ENCODE data around the gene PRKCA. TPM values are rescaled to one million over a fixed set of nuclear protein-coding genes. Genes with fewer than 3 reads are reported as not detected.

The PRKCA gene
- total and polyA plus RNA-seq, 2 experiments from 2014 or later: 6.4 to 35.4 TPM

GRCh38 chr17:66400698-66401097 lies 98.3 kb downstream of the PRKCA start:
- no peaks in the 10 kb centered on the region for H3K27me3 ChIP-seq (ENCODE audit: insufficient read depth)
- TF ChIP-seq ZNF462 (CRISPR knock-in tag; IDR thresholded peaks at IDR 0.05): no peak
- no peak for TF ChIP-seq EZH2 (IDR thresholded peaks at IDR 0.05; ENCODE audit: low read depth, unreplicated experiment)
- no peak for TF ChIP-seq POLR2AphosphoS5 (IDR thresholded peaks at IDR 0.05; ENCODE audit: low read depth)
- no peak for TF ChIP-seq ZNF114 (CRISPR knock-in tag; IDR thresholded peaks at IDR 0.05)
- TF ChIP-seq, protein P1, sequence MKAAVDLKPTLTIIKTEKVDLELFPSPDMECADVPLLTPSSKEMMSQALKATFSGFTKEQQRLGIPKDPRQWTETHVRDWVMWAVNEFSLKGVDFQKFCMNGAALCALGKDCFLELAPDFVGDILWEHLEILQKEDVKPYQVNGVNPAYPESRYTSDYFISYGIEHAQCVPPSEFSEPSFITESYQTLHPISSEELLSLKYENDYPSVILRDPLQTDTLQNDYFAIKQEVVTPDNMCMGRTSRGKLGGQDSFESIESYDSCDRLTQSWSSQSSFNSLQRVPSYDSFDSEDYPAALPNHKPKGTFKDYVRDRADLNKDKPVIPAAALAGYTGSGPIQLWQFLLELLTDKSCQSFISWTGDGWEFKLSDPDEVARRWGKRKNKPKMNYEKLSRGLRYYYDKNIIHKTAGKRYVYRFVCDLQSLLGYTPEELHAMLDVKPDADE (IDR thresholded peaks at IDR 0.05): no peak
- no peak for TF ChIP-seq ZNF331 (CRISPR knock-in tag; IDR thresholded peaks at IDR 0.05; ENCODE audit: low read depth)
- H3K36me3 ChIP-seq (ENCODE audit: insufficient read depth): no peaks in the 10 kb centered on the region
- no peak overlapping the region for H3K27ac ChIP-seq (ENCODE audit: low read depth)
- DNase-seq (ENCODE audit: low spot score) (no peak), ATAC-seq (no peak)
- no peak overlapping the region for H3K27ac Mint-ChIP-seq
- no peak overlapping the region for H3K4me3 Mint-ChIP-seq
- H3K9me2 ChIP-seq (ENCODE audit: insufficient read depth): peaks cover 6% of the 10 kb centered on the region; the same call in 1 of the 2 replicates
- no peak overlapping the region for H2AFZ ChIP-seq
- no peaks in the 10 kb centered on the region for H3F3A ChIP-seq (replicated peaks; ENCODE audit: low read depth)
- no peak overlapping the region for H3K4me2 ChIP-seq
- H3K9me3 Mint-ChIP-seq: no peaks in the 10 kb centered on the region; the same call in 2 of the 3 replicates
- peaks cover 2% of the 10 kb centered on the region; the same call in 1 of the 2 replicates for H3K79me2 ChIP-seq (replicated peaks; ENCODE audit: insufficient read depth)
- peaks cover 23% of the 10 kb centered on the region for H3K4me1 Mint-ChIP-seq
- no peak overlapping the region for H3K4me3 ChIP-seq
- peaks cover 4% of the 10 kb centered on the region; the same call in 1 of the 3 replicates for H3K36me3 Mint-ChIP-seq (ENCODE audit: low read depth)
- H4K20me1 ChIP-seq (replicated peaks; ENCODE audit: insufficient read depth): no peaks in the 10 kb centered on the region
- peaks cover 27% of the 10 kb centered on the region for H3K4me1 ChIP-seq (ENCODE audit: insufficient read depth)
- H3K27me3 Mint-ChIP-seq (ENCODE audit: insufficient read depth, low read depth, poor library complexity): no peaks in the 10 kb centered on the region
